Prostate gland (tissue), 2 donors: ENCODE data around the gene KRTAP5-3. TPM values are rescaled to one million over a fixed set of nuclear protein-coding genes. Genes with fewer than 3 reads are reported as not detected.

Experiments used
- DNase-seq: peaks from one replicate; pipeline ENCODE4 v3.0.0-alpha.2; 2019; ENCODE audit warnings: low spot score
- H3K27ac ChIP-seq, 2 donors: fragments of 200-600 bp; sonication (generic); 2 replicates each; pipeline ENCODE4 v1.5.1; 2017 to 2019
- H3K27me3 ChIP-seq: fragments of 200-600 bp; sonication (generic); replicated peaks from 2 replicates; pipeline ENCODE4 v1.5.1; 2019; ENCODE audit not compliant: insufficient read depth
- H3K36me3 ChIP-seq, 2 donors: fragments of 200-600 bp; sonication (generic); 1 replicate in 1 of 2; 2 replicates in 1 of 2; pipeline versions ENCODE4 v1.5.1 to v1.8.1; 2017 to 2019
- H3K4me1 ChIP-seq: fragments of 200-600 bp; sonication (generic); replicated peaks from 2 replicates; pipeline ENCODE4 v1.5.1; 2019
- H3K4me3 ChIP-seq, 2 donors: fragments of 200-600 bp; sonication (generic); 2 replicates each; pipeline ENCODE4 v1.5.1; 2017 to 2019
- H3K9me3 ChIP-seq: fragments of 200-600 bp; sonication (generic); 2 replicates; pipeline ENCODE4 v1.5.1; 2017
- CTCF ChIP-seq, 4 experiments: fragments of 200-600 bp in 2 of 4; fragments of 450-650 bp in 2 of 4; sonication (generic) in 2 of 4; IDR thresholded peaks; 1 replicate in 3 of 4; 2 replicates in 1 of 4; pipeline ENCODE4 v1.5.1; 2016 to 2019; ENCODE audit warnings: antibody characterized with exemption in 4 of 4, mild to moderate bottlenecking in 2 of 4, moderate library complexity in 2 of 4
- POLR2A ChIP-seq: fragments of 450-650 bp; IDR thresholded peaks from one replicate; pipeline ENCODE4 v1.6.1; 2016; ENCODE audit warnings: antibody characterized with exemption, mild to moderate bottlenecking
- POLR2AphosphoS5 ChIP-seq: sonication (generic); formaldehyde crosslinking; IDR thresholded peaks from one replicate; pipeline ENCODE4 v1.6.1; 2017; ENCODE audit warnings: antibody characterized with exemption
- WGBS: methylation state at CpG from one replicate; pipeline ENCODE4 v1.1.5; 2018; 5-methylcytosine and 5-hydroxymethylcytosine counted together
- intact Hi-C: fragments of 100-400 bp; cut with DNase I; formaldehyde crosslinking; loops from one replicate; pipeline ENCODE4 v1.14.2; 2022
- total RNA-seq, 2 donors: library from RNA; depleted of rRNA; stranded (reverse); fragments of >200 nt; gene quantifications; one replicate each; pipeline ENCODE4 v1.1.0, GENCODE V29; 2016

KRTAP5-3 gene
- total RNA-seq, 2 donors from 2014 or later = not detected

GRCh38 chr11:1574933-1575242 is 33.4 kb downstream of the KRTAP5-3 start:
- H3K4me1 ChIP-seq = peaks cover 9% of the 10 kb centered on the region
- TF ChIP-seq POLR2AphosphoS5 = no peak
- no peak for TF ChIP-seq CTCF (IDR thresholded peaks at IDR 0.05)
- no peak for TF ChIP-seq POLR2A
- WGBS = 15% methylated on average over 7 of the region's 7 CpGs
- H3K9me3 ChIP-seq = no peaks in the 10 kb centered on the region
- H3K27me3 ChIP-seq = no peaks in the 10 kb centered on the region
- H3K4me3 ChIP-seq = peak overlapping the region in 1 of 2 donors; percentile 40
- no peaks in the 10 kb centered on the region for H3K36me3 ChIP-seq
- no peak for DNase-seq
- H3K27ac ChIP-seq = no peak overlapping the region
- intact Hi-C loops = loop anchor here (2.0 kb wide), 1 partner anchor 28 kb away; no protein-coding TSS in a partner anchor

GRCh38 chr11:1574238-1574932 is 33.9 kb downstream of the KRTAP5-3 start:
- Histone ChIP-seq H3K27ac (peak overlapping the region in 1 of 2 donors; percentile 14), H3K36me3 (no peaks in the 10 kb centered on the region), H3K4me1 (peaks cover 9% of the 10 kb centered on the region), H3K9me3 (no peaks in the 10 kb centered on the region), H3K27me3 (no peaks in the 10 kb centered on the region), H3K4me3 (peak overlapping the region; percentile 17 to 40)
- intact Hi-C loops = loop anchor here (2.0 kb wide), 1 partner anchor 28 kb away; no protein-coding TSS in a partner anchor
- DNase-seq = peak; percentile 46
- TF ChIP-seq POLR2AphosphoS5 = no peak
- TF ChIP-seq CTCF (IDR thresholded peaks at IDR 0.05) = peak; percentile 70 to 96 (median 89)
- no peak for TF ChIP-seq POLR2A
- WGBS = 1% methylated on average over 43 of the region's 64 CpGs

- Histone ChIP-seq H3K36me3 (no peaks in the 10 kb centered on the region), H3K4me1 (peaks cover 9% of the 10 kb centered on the region), H3K27me3 (no peaks in the 10 kb centered on the region), H3K4me3 (no peak overlapping the region), H3K27ac (peak overlapping the region in 1 of 2 donors; percentile 14), H3K9me3 (no peaks in the 10 kb centered on the region)
- WGBS = 22% methylated on average over 7 of the region's 7 CpGs
- intact Hi-C loops = loop anchor here (2.0 kb wide), 1 partner anchor 27 kb away; no protein-coding TSS in a partner anchor
- TF ChIP-seq POLR2A (no peak), CTCF (IDR thresholded peaks at IDR 0.05) (no peak), POLR2AphosphoS5 (no peak)
- DNase-seq = peak; percentile 26
These were observed 34.4 kb downstream of the KRTAP5-3 start for GRCh38 chr11:1573903-1574237.

GRCh38 chr11:1573077-1573902 is 35.0 kb downstream of the KRTAP5-3 start:
- Histone ChIP-seq H3K27me3 (no peaks in the 10 kb centered on the region), H3K36me3 (no peaks in the 10 kb centered on the region), H3K9me3 (no peaks in the 10 kb centered on the region), H3K4me3 (peak overlapping the region; percentile 38 to 60), H3K27ac (peak overlapping the region; percentile 68 to 72), H3K4me1 (peaks cover 9% of the 10 kb centered on the region)
- intact Hi-C loops = no loop called here
- TF ChIP-seq POLR2A (no peak), CTCF (IDR thresholded peaks at IDR 0.05) (no peak), POLR2AphosphoS5 (no peak)
- DNase-seq = no peak
- WGBS = 7% methylated on average over 35 of the region's 37 CpGs
